Measurements from ENCODE around the gene SV2C.
"Not testable (repeated sequence)": the region's sequence is repeated elsewhere in the genome, so short reads cannot be mapped to it uniquely, and the experiment has no call there.

Gene SV2C

GRCh38 chr5:76363352-76364225 lies 280.4 kb downstream of the SV2C start:
- DNase-seq, result no peak

- no peak for DNase-seq
Observed at GRCh38 chr5:76364226-76364589, 281.0 kb downstream of the SV2C start.

GRCh38 chr5:76365561-76365960 lies 282.4 kb downstream of the SV2C start:
- no peak for DNase-seq

- no peak for DNase-seq
Observed at GRCh38 chr5:76366596-76366995, 283.4 kb downstream of the SV2C start.

GRCh38 chr5:76367623-76368371 lies 284.6 kb downstream of the SV2C start:
- no peak for DNase-seq

GRCh38 chr5:76368941-76369340 lies 285.8 kb downstream of the SV2C start:
- no peak for DNase-seq

GRCh38 chr5:76369668-76370067 lies 286.5 kb downstream of the SV2C start:
- DNase-seq, result not testable (repeated sequence)

GRCh38 chr5:76371960-76372322 lies 288.8 kb downstream of the SV2C start:
- DNase-seq, result no peak

GRCh38 chr5:76372323-76373054 lies 289.3 kb downstream of the SV2C start:
- DNase-seq, result no peak

- DNase-seq, result no peak
Observed at GRCh38 chr5:76376148-76376865, 293.1 kb downstream of the SV2C start.

- DNase-seq, result no peak
Observed at GRCh38 chr5:76376866-76377230, 293.7 kb downstream of the SV2C start.

- DNase-seq, result no peak
Observed at GRCh38 chr5:76378355-76378754, 295.2 kb downstream of the SV2C start.

GRCh38 chr5:76379316-76379715 lies 296.1 kb downstream of the SV2C start:
- DNase-seq, result no peak

GRCh38 chr5:76379855-76380254 lies 296.7 kb downstream of the SV2C start:
- no peak for DNase-seq

GRCh38 chr5:76380346-76381066 lies 297.3 kb downstream of the SV2C start:
- DNase-seq, result no peak

- DNase-seq, result no peak
Observed at GRCh38 chr5:76383126-76383832, 300.1 kb downstream of the SV2C start.

- no peak for DNase-seq
Observed at GRCh38 chr5:76384189-76384588, 301.0 kb downstream of the SV2C start.

GRCh38 chr5:76384705-76385104 lies 301.5 kb downstream of the SV2C start:
- no peak for DNase-seq

- DNase-seq, result no peak
Observed at GRCh38 chr5:76385540-76385939, 302.4 kb downstream of the SV2C start.

- no peak for DNase-seq
Observed at GRCh38 chr5:76386360-76386759, 303.2 kb downstream of the SV2C start.

GRCh38 chr5:76388236-76388635 lies 305.1 kb downstream of the SV2C start:
- no peak for DNase-seq

Measured in effector CD8-positive, alpha-beta T cell (primary cell).